Retina (tissue), 1 donor: ENCODE measurements around the gene SYCN.

Experiments used
- DNase-seq: peaks from one replicate; pipeline ENCODE4 v3.0.0-alpha.2; 2016

Gene SYCN

DNA sequence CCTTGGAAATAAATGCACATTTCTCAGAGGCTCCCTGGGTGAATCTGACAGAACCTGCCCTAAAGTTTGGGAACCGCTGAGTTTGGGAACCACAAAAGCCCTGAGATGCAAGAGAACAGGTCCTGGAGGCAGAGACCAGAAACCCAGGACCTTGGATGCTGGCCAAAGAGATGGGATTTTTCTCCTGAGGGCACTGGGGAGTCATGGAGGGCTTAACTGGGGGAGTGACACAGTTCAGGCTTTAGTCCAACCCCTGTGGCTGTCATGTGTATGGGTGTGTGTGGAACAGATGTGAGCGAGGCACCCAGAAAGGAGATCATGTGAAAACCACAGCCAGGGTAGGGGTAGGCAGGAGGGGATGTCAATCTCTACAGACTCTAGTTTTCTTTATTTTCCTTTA lies 11.2 kb downstream of the SYCN start:
- DNase-seq = no peak

DNA sequence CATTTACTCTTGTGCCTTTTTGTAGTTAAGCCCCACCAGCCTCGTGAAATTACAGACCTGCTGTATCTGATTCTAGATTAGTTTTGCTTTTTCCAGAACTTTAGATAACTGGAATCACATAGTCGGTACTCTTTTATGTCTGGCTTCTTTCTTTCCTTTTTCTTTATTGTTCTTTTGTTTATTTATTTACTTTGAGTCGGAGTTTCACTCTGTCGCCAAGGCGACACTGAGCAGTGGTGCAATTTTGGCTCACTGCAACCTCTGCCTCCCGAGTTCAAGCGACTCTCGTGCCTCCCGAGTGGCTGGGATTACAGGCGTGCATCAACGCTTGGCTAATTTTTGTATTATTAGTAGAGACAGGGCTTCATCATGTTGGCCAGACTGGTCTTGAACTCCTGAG lies 13.3 kb downstream of the SYCN start:
- DNase-seq = no peak

DNA sequence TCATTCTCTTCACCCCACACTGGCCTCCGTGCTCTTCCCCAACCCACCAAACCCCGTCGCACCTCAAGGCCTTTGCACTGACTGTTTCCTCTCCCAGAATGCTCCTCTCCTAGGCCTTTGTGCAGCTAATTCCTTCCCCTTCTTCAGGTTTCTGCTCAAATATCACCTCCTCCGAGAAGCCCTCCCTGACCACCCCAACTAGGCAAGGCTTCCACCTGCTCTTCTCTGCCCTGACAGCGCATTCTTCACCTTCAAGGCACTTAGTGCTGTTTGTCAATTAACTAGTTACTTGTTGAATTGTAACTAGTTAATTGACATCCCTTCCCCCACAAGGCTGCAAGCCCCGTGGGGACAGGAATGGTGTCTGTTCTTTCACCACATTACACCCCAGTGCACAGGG lies 15.1 kb downstream of the SYCN start:
- no peak for DNase-seq

DNA sequence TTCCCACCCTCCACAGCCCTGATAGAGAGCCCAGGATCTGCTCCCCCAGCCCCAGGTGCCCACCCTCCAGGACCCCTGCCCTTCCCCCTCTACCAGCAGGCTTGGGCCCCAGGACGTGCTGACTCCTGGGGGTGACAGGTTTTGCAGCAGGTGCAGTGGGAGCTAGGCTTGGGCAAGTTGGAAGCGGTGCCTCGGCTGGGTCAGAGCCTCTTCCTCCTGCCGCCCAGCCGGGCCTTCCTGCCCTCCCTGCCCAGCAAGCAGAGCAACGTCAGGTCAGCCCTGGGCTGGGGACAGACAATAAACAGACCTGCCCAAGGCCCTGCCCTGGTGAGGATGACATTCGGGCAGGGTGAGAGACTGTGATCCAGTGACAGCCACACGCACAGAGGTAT lies 16.5 kb downstream of the SYCN start:
- DNase-seq = no peak

DNA sequence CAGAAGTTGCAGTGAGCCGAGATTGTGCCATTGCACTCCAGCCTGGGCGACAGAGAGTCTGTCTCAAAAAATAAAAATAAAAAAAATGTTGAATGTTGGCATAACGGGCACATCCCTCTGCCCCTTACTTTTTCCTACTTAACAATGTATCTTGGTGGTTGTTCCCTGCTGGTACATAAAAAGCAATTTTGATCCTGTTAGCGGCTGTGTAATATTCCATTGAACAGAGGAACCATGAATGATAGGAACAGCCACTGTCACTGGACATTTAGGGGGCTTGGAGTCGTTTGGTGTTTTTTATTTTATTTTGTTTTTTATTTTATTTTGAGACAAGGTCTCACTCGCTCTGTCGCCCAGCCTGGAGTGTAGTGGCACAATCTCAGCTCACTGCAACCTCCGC lies 17.7 kb downstream of the SYCN start:
- DNase-seq = no peak

DNA sequence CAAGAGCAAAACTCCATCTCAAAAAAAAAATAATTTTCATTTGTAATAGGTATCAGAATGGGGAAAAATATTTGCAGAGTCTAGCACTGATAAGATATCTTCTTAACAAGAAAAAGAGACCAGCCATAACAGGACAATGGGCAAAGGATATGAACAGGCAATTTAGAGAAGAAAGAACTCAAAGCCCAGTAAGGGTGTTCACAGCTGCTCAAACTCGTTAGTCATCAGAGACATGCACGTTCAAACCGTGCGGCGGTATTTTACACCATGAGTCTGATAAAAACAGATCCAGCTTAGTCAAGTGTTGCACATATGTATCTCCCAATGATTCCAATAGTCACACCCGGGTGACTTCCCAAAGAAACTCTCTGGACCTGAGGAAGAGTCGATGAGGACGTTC lies 21.0 kb downstream of the SYCN start:
- DNase-seq = no peak

DNA sequence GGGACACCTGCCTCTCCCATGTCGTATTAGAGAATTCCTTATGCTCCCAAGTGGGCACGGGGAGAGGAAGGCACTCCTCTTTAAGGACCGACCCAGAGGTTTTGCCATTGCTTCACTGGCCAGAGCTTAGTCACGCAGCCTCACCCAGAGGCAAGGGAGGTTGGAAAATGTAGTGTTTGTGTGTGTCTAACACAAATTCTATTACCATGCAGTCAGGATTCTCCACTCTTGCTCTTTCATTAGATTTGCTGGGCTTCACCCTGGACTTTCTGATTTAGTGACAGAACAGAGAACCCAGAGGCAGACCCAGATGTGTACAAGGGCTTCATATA lies 21.9 kb downstream of the SYCN start:
- DNase-seq = no peak

DNA sequence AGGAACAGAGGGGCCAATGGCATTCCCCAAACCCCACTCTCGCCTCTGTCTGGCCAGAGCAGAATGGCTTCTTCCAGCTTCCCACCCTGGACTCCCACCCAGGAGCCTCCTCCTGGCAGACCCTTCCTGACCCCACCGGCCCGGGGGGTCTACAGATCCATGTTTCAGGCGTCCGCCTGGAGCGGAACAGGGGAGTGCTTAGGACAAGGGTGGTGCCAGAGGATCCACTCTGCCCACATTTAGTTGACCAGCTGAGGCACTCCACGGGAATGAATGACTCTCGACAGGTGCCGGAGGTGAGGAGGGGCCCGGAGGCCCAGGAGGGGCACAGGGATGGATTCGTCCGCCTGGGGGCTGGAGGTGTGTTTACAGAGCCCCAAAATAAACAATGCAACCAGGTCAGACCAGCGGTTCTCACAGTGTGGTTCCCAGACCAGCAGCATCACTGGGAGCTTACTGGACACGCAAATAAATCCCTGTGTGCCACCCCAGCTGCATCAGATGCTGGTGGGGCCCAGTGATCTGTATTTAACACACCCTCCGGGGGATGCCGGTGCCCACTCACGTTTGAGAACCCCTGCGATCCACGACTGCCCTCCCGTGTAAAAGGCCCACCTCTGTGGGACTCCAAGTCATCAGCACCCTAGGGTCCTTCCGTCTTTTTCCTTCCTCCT lies 22.4 kb downstream of the SYCN start:
- DNase-seq = no peak

DNA sequence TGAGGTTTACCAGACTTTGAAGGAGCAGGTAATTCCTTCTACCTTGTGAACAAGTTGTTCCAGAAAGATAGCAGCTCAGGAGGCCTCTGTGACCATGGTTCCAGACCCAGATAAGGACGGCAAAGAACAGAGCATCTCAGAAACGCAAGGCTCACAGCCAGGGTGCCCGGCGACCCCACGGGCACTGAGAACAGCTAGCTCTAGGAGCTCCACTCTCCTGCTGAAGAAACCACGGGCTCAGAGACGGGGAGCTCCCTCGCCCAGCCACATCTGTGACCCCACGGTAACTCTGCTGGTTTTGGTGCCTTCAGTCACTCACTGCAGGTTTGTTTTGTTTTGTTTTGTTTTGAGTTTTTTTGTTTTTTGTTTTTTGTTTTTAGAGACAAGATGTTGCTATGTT lies 23.3 kb downstream of the SYCN start:
- no peak for DNase-seq

DNA sequence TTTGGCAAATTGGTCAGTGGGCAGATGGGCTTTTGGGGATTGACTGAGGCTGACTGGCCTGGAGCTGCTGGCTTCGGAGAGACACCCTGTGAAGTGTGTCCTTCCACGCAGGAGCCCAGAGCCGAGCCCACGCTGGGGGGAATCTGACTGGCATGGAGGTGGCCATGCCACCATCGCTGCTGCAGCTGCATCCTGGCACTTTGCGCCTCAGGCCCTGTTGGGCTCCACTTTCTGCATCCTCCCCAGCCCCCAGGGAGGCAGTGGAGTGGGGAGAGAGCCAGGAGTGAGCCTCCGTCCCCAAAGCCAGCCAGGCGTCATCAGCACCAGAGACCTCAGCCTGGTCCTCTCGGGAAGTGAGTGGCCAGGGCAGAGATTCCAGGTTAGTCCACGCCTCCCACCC lies 24.3 kb downstream of the SYCN start:
- no peak for DNase-seq

DNA sequence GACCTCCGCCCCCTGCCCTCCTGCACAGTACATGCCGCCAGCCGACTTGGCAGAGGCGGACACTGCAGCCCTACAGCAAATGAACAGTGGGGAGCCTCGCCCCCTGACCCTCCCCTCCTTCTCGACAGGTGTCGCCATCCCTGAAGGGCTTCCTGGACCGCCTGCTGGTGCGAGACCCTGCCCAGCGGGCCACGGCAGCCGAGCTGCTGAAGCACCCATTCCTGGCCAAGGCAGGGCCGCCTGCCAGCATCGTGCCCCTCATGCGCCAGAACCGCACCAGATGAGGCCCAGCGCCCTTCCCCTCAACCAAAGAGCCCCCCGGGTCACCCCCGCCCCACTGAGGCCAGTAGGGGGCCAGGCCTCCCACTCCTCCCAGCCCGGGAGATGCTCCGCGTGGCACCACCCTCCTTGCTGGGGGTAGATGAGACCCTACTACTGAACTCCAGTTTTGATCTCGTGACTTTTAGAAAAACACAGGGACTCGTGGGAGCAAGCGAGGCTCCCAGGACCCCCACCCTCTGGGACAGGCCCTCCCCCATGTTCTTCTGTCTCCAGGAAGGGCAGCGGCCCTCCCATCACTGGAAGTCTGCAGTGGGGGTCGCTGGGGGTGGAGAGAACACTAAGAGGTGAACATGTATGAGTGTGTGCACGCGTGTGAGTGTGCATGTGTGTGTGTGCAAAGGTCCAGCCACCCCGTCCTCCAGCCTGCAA lies 25.6 kb downstream of the SYCN start:
- no peak for DNase-seq

DNA sequence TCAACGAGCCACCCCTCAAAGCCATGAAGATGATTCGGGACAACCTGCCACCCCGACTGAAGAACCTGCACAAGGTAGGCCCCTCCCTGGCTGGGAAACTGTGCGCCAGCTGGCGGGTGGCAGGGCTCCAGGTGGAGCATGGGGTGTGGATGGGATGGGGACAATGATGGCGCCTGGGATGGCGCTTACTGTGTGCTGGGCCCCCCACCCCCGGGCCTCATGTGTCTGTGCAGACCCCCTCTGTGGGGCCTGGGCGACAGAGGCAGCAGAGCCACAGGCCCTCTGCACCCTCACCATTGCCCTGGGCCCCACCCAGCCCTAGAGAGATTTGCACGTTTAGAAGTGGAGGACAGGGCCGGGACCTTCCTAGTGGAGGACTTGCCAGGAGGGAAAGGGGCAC lies 26.3 kb downstream of the SYCN start:
- DNase-seq = no peak

DNA sequence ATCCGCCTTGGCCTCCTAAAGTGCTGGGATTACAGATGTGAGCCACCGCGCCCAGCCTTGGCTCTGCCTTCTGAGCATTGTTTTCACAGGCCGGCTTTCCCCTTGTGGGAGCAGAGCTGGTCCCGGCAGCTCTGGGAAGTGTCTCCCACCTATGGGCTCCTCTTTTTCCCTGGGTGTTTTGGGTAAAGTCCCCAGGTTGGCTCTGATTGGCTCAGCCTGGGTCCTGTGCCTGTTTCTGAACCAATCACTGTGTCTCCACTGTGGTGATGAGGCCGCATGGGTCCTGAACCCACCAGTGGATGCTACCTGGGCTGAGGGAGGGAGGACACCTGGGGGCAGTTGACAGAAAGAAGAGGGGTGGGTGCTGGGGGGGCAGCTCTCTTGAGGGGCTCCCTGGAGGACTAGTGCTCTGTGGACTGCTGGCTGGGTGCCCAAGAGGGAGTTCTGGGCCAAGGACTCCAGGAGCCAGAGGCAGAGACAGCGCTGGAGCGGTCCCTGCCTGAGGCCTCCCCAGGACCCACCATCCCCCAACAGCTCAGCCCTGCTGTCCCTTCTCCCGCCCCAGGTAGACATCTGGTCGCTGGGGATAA lies 26.9 kb downstream of the SYCN start:
- no peak for DNase-seq

DNA sequence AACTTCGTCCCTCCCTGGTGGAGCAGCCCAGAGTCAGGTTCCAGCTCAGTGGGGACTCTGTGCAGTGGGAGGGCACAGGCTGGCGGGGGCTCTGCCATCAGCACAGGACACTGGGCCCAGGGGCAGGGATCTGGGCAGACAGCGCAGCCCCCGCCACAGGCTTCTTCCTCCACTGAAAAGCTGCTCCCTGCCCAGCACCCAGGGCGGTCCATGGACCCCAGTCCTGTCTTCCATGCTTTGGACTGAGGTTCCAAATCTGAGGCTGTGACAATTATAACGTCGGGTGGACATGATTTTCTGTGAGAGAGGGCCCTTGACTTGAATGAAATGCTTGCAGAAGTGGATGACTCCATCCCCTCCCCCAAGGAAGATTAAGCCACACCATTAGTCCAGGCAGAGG lies 28.5 kb downstream of the SYCN start:
- no peak for DNase-seq

DNA sequence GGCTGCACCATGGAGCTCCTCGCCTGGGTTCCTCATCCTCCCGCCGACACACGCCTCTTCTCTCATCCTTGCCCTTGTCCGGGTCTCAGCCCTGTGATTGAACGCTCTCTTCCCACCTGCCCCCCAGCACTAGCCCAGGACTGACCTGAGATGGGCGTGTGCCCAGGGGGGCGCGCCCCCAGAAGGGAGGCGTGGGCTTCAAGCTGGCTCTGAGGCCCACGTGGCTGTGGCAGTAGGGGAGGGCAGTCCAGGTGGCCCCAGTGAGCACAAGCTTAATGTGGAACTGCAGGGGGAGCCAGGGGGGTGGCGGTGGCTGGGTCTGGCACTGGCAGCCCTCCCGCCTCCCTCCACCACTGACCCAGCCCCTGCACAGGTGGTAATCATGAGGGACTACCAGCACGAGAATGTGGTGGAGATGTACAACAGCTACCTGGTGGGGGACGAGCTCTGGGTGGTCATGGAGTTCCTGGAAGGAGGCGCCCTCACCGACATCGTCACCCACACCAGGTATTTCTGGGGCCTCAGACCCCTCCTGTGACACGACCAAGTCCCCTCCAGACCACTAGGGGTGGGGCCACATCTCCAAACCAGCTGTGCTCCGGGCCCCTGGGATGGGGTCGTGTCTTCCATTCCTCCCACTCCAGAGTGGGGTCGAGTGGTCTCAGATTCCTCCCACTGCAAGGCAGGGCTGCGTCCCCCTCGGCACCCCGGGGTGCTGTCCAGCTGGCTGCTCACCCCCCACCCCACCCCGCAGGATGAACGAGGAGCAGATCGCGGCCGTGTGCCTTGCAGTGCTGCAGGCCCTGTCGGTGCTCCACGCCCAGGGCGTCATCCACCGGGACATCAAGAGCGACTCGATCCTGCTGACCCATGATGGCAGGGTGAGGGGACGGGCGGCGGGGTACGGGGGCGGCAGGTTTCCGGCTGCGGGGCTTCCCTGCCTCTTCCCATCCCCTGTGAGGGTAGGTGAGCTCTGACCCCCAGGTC lies 29.2 kb downstream of the SYCN start:
- no peak for DNase-seq

DNA sequence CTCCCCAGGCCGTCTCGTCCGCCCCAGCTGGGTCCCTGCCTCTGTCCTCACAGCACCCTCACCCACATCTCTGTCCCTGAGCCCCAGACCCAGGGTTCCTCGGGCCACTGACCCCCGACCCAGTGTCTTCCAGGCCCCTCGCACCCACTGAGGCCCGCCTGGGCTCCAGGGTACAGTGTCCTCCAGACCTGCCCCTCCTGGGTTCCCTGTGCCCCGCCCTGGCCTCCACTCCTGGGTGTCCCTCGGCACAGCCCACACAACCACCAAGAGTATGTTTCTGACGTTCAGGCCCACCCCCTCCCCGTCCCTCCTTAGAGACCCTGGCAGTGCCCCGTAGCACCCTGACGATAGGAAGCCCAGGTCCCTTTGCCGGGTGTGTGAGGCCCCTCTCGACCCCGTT lies 29.9 kb downstream of the SYCN start:
- no peak for DNase-seq

DNA sequence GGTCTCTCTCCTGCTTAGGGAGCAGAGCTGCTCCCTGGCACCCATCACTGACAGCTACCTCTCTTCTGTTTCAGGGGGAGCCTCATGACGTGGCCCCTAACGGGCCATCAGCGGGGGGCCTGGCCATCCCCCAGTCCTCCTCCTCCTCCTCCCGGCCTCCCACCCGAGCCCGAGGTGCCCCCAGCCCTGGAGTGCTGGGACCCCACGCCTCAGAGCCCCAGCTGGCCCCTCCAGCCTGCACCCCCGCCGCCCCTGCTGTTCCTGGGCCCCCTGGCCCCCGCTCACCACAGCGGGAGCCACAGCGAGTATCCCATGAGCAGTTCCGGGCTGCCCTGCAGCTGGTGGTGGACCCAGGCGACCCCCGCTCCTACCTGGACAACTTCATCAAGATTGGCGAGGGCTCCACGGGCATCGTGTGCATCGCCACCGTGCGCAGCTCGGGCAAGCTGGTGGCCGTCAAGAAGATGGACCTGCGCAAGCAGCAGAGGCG lies 30.5 kb downstream of the SYCN start:
- no peak for DNase-seq

DNA sequence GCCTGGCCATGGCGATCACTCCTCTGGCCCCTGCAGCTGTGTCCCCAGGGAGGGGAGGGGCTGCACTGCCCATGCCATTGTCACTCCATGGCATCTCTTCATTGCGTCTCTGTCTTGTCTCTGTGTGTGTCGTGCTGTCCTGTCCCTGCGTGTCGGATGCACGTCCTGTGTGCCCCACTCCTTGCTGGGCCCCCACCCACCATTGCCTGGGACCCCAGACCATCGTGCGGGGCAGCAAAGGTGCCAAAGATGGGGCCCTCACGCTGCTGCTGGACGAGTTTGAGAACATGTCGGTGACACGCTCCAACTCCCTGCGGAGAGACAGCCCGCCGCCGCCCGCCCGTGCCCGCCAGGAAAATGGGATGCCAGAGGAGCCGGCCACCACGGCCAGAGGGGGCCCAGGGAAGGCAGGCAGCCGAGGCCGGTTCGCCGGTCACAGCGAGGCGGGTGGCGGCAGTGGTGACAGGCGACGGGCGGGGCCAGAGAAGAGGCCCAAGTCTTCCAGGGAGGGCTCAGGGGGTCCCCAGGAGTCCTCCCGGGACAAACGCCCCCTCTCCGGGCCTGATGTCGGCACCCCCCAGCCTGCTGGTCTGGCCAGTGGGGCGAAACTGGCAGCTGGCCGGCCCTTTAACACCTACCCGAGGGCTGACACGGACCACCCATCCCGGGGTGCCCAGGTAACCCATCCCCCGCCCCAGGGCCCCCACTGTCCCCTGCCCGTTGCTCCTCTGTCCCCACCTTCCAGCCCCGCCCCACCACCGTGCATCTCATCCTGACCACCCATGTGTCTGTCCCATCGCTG lies 31.2 kb downstream of the SYCN start:
- no peak for DNase-seq

DNA sequence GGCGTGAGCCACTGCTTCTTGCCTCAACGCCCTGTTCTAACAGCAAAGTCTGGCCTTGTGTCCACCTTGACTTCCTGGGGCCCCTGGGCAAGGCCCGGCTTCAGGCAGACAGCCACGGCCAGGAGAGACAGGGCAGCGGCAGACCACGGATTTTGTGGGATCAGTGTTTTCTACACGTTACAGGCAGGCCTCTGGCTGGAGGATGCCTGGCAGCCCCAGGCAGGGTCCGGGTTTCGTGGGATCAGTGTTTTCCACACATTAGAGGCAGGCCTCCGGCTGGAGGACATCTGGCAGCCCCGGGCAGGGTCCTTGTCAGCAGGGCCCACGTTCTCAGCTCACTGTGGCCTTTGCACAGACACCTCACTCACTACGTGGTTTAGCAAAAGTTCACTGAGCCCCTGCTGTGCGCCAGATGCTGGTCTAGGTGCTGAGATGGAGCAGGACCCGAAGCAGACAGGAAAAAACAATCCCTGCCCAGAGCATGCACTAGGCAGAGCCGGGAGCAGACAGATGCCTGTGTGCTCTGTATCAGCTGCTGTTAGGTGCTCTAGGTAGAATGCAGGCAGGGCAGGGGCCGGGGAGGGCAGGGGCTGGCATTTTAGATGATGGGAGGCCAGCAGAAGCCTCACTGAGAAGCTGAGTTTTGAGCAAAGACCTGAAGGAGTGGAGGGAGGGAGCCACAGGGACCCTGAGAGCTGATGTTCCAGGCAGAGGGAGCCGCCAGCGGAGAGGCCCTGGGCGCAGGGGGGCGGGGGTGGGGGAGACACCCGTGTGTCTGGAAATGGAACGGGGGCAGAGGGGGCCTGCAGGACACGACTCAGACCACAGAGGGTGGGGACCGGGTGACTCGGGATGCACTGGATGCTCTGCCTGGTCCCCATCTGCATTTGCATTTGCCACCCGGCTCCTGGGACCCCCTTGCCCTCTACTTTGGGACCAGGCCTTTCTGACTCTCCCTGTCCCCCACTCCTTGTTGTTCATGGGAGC lies 32.3 kb downstream of the SYCN start:
- no peak for DNase-seq

DNA sequence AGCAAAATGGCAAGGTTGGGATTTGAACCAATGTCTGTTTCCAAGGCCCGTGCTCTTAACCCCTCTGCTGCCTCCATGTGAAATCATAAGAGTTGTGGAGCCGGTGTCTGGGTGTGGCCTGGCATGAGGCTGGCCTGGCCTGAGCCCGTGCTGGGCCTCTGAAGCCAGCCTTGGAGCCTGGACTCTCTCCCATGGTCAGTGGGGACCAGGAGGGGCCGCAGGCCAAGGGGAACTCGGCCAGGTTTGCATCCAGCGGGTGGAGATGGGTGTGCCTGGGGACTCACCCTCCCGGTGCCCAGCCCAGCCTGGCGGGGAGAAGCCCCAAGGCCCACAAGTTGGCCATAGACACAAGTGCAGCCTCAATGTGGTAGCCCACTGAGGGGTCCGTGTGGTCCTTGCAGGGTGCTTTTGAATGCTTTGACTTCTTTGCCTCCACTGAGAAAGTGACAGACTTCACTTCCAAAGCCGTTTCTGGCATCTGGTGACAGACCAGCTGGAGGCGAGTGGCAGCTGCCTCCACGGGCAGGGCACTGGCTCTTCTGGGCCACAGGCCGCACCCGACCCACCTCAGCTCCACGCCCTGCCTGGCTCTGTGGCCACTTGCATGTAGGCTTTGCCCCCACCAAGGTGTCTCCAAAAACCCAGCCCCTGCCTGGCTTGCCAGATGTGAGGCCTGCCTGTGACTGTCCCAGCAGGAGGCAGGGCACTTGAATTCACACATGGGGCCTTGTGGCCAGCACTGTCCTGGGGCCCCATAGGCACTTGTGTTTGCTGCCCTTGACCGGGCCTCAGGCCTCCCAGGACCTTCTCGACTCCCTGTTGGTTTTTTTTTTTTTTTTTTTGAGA lies 33.5 kb downstream of the SYCN start:
- DNase-seq = no peak
